ENCODE measurements around the gene PHF21A.

PHF21A gene

GRCh38 chr11:46079662-46080061, 41.6 kb downstream of the PHF21A start:
- H3K4me3 ChIP-seq (ENCODE audit: low read depth, low read length), result no peak overlapping the region
- no peak for TF ChIP-seq CTCF (IDR thresholded peaks at IDR 0.05; ENCODE audit: low read depth, low read length)

- TF ChIP-seq CTCF (IDR thresholded peaks at IDR 0.05; ENCODE audit: low read depth, low read length), result no peak
Observed at GRCh38 chr11:46075928-46076327, 45.3 kb downstream of the PHF21A start.

GRCh38 chr11:46075168-46075567, 46.1 kb downstream of the PHF21A start:
- TF ChIP-seq CTCF (IDR thresholded peaks at IDR 0.05; ENCODE audit: low read depth, low read length), result no peak

More at GRCh38 chr11:46075928-46076327, 45.3 kb downstream of the PHF21A start:
- H3K4me3 ChIP-seq (ENCODE audit: low read depth, low read length), result no peak overlapping the region

GRCh38 chr11:46073632-46074031, 47.6 kb downstream of the PHF21A start:
- no peak for TF ChIP-seq CTCF (IDR thresholded peaks at IDR 0.05; ENCODE audit: low read depth, low read length)

More at GRCh38 chr11:46075168-46075567, 46.1 kb downstream of the PHF21A start:
- H3K4me3 ChIP-seq (ENCODE audit: low read depth, low read length), result no peak overlapping the region

GRCh38 chr11:46072172-46072964, 48.9 kb downstream of the PHF21A start:
- no peak for TF ChIP-seq CTCF (IDR thresholded peaks at IDR 0.05; ENCODE audit: low read depth, low read length)

More at GRCh38 chr11:46073632-46074031, 47.6 kb downstream of the PHF21A start:
- no peak overlapping the region for H3K4me3 ChIP-seq (ENCODE audit: low read depth, low read length)

GRCh38 chr11:46071091-46071490, 50.2 kb downstream of the PHF21A start:
- no peak for TF ChIP-seq CTCF (IDR thresholded peaks at IDR 0.05; ENCODE audit: low read depth, low read length)
- no peak overlapping the region for H3K4me3 ChIP-seq (ENCODE audit: low read depth, low read length)

More at GRCh38 chr11:46072172-46072964, 48.9 kb downstream of the PHF21A start:
- no peak overlapping the region for H3K4me3 ChIP-seq (ENCODE audit: low read depth, low read length)

GRCh38 chr11:46069595-46069994, 51.7 kb downstream of the PHF21A start:
- no peak overlapping the region for H3K4me3 ChIP-seq (ENCODE audit: low read depth, low read length)
- no peak for TF ChIP-seq CTCF (IDR thresholded peaks at IDR 0.05; ENCODE audit: low read depth, low read length)

All from WI38 (cell line).